Transverse colon (tissue), 4 donors: ENCODE measurements around the gene CLEC6A. TPM values are rescaled to one million over a fixed set of nuclear protein-coding genes. Genes with fewer than 3 reads are reported as not detected.

Experiments
- DNase-seq: peaks from one replicate; pipeline ENCODE4 v3.0.0-alpha.2; 2019
- H3K27ac ChIP-seq, 4 donors: fragments of 200-600 bp; sonication (generic); 2 replicates each; pipeline ENCODE4 v1.5.1; 2016 to 2018; ENCODE audit warnings: inconsistent platforms in 4 of 4
- H3K27me3 ChIP-seq: fragments of 200-600 bp; sonication (generic); 2 replicates; pipeline ENCODE4 v1.5.1; 2017; ENCODE audit warnings: inconsistent platforms
- H3K36me3 ChIP-seq, 4 donors: fragments of 200-600 bp; sonication (generic); 2 replicates each; pipeline ENCODE4 v1.5.1; 2017 to 2019; ENCODE audit warnings: inconsistent platforms in 4 of 4
- H3K4me1 ChIP-seq, 4 donors: fragments of 200-600 bp; sonication (generic); 2 replicates each; pipeline ENCODE4 v1.5.1; 2017 to 2020; ENCODE audit warnings: inconsistent platforms in 4 of 4
- H3K4me3 ChIP-seq, 4 donors: fragments of 200-600 bp; sonication (generic); 1 replicate in 1 of 4; 2 replicates in 3 of 4; pipeline versions ENCODE4 v1.5.1 to v1.6.1; 2017 to 2019; ENCODE audit warnings: inconsistent platforms in 4 of 4
- H3K9me3 ChIP-seq, 2 donors: fragments of 200-600 bp; sonication (generic); 2 replicates each; pipeline ENCODE4 v1.5.1; 2017 to 2019; ENCODE audit warnings: inconsistent platforms in 2 of 2
- CTCF ChIP-seq, 5 experiments: fragments of 200-600 bp in 3 of 5; fragments of 450-650 bp in 2 of 5; sonication (generic) in 3 of 5; IDR thresholded peaks; 1 replicate in 2 of 5; 2 replicates in 3 of 5; pipeline ENCODE4 v1.5.1; 2016 to 2017; ENCODE audit warnings: antibody characterized with exemption in 5 of 5, inconsistent platforms in 3 of 5, mild to moderate bottlenecking in 2 of 5, moderate library complexity in 1 of 5
- EP300 ChIP-seq: sonication (generic); formaldehyde crosslinking; IDR thresholded peaks from one replicate; pipeline ENCODE4 v1.6.1; 2017; ENCODE audit warnings: antibody characterized with exemption, low read depth
- POLR2A ChIP-seq: fragments of 450-650 bp; IDR thresholded peaks from one replicate; pipeline ENCODE4 v1.6.1; 2016; ENCODE audit warnings: antibody characterized with exemption, mild to moderate bottlenecking, moderate library complexity
- POLR2AphosphoS5 ChIP-seq, 3 donors: sonication (generic); formaldehyde crosslinking; IDR thresholded peaks; one replicate each; pipeline ENCODE4 v1.6.1; 2016; ENCODE audit warnings: antibody characterized with exemption in 3 of 3
- WGBS, 2 donors: methylation state at CpG; one replicate each; pipeline ENCODE4 v1.1.5; 2018; ENCODE audit warnings: low coverage in 1 of 2; 5-methylcytosine and 5-hydroxymethylcytosine counted together
- in situ Hi-C, 4 donors: fragments of 200-750 bp; cut with MboI; loops; one replicate each; pipeline versions ENCODE4 v1.15.0 to v1.15.1; 2017; ENCODE audit warnings: low sequenced_read_pairs in 3 of 4, low pct_ligation_motif_present in 1 of 4, low pct_unique_long_range_greater_than_20kb in 1 of 4
- intact Hi-C: fragments of 100-400 bp; cut with DNase I; formaldehyde crosslinking; loops from one replicate; pipeline ENCODE4 v1.15.1; 2023; ENCODE audit warnings: low total_unique reads
- total RNA-seq, 4 donors: library from RNA; depleted of rRNA; stranded (reverse); fragments of >200 nt; gene quantifications; one replicate each; pipeline ENCODE4 v1.1.0, GENCODE V29; 2016

The CLEC6A gene
- total RNA-seq, 4 donors from 2014 or later = not detected

GRCh38 chr12:8446642-8447547 lies 8.9 kb upstream of the CLEC6A start:
- 85 to 89% methylated on average over 20 to 34 of the region's 35 CpGs for WGBS, 2 donors
- Histone ChIP-seq H3K36me3 (no peaks in the 10 kb centered on the region), H3K27me3 (no peaks in the 10 kb centered on the region), H3K4me1 (no peaks in the 10 kb centered on the region), H3K9me3 (no peaks in the 10 kb centered on the region), H3K4me3 (no peak overlapping the region), H3K27ac (no peak overlapping the region)
- no peak for DNase-seq
- intact Hi-C loops = no loop called here
- TF ChIP-seq CTCF (IDR thresholded peaks at IDR 0.05) (no peak), POLR2A (no peak), EP300 (no peak), POLR2AphosphoS5 (IDR thresholded peaks at IDR 0.05) (no peak)
- in situ Hi-C loops = no loop called here

- Histone ChIP-seq H3K9me3 (no peaks in the 10 kb centered on the region), H3K4me1 (no peaks in the 10 kb centered on the region), H3K36me3 (no peaks in the 10 kb centered on the region), H3K27ac (no peak overlapping the region), H3K4me3 (no peak overlapping the region), H3K27me3 (no peaks in the 10 kb centered on the region)
- no peak for DNase-seq
- WGBS, 2 donors = 71 to 76% methylated on average over 1 to 7 of the region's 7 CpGs
- in situ Hi-C loops (no loop called here), intact Hi-C loops (no loop called here)
- TF ChIP-seq POLR2A (no peak), POLR2AphosphoS5 (IDR thresholded peaks at IDR 0.05) (no peak), CTCF (IDR thresholded peaks at IDR 0.05) (no peak), EP300 (no peak)
These were observed 6.4 kb upstream of the CLEC6A start for GRCh38 chr12:8449355-8449859.

GRCh38 chr12:8452036-8452435 lies 3.7 kb upstream of the CLEC6A start:
- intact Hi-C loops = no loop called here
- in situ Hi-C loops = no loop called here
- Histone ChIP-seq H3K27ac (no peak overlapping the region), H3K27me3 (no peaks in the 10 kb centered on the region), H3K36me3 (no peaks in the 10 kb centered on the region), H3K4me1 (no peaks in the 10 kb centered on the region), H3K4me3 (no peak overlapping the region), H3K9me3 (no peaks in the 10 kb centered on the region)
- DNase-seq = no peak
- 88 to 91% methylated on average over 5 to 12 of the region's 12 CpGs for WGBS, 2 donors
- TF ChIP-seq CTCF (IDR thresholded peaks at IDR 0.05) = no peak
- no peak for TF ChIP-seq EP300

- Histone ChIP-seq H3K4me1 (no peaks in the 10 kb centered on the region), H3K4me3 (no peak overlapping the region), H3K27ac (no peak overlapping the region), H3K9me3 (no peaks in the 10 kb centered on the region), H3K36me3 (no peaks in the 10 kb centered on the region), H3K27me3 (no peaks in the 10 kb centered on the region)
- no peak for DNase-seq
- TF ChIP-seq CTCF (IDR thresholded peaks at IDR 0.05) = no peak
- TF ChIP-seq POLR2AphosphoS5 (IDR thresholded peaks at IDR 0.05) = no peak
- TF ChIP-seq POLR2A = no peak
- no peak for TF ChIP-seq EP300
- 32 to 45% methylated on average over 3 to 4 of the region's 4 CpGs for WGBS, 2 donors
- intact Hi-C loops (no loop called here), in situ Hi-C loops (no loop called here)
These were observed 2.7 kb upstream of the CLEC6A start for GRCh38 chr12:8453021-8453513.
